ENCODE data around the gene GPR132.

DNA sequence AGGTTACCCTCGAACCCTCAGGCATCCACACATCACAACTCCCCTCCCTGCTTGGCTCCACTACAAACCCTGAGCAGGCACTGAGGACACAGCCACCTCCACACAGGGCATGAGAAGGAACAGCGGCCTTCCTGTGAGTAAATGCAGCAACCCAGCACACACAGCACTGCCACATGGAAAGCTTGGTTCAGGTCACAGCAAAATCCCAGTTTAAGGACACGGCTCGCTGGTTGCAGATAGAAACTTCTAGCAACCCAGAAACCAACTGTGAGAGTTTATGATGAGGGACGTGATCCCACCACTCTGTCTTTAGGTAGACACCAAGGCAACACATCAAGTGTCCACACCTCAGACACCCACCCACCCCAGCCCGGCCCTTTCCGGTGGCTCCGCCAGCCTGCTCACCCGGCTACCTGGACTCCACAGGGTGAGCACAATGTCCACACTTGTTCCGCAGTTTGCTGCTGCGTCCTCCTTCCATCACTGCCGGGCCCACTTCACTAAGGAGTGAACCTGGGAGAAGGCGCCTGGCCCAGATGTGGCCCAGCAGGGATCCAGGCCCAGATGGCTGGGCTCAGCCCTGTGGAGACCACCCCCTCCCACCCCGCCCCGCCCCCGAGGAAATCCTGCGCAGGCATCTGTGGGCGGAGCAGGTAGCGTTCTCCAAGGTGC is 57.5 kb downstream of the GPR132 start:
- TF ChIP-seq, protein P1, sequence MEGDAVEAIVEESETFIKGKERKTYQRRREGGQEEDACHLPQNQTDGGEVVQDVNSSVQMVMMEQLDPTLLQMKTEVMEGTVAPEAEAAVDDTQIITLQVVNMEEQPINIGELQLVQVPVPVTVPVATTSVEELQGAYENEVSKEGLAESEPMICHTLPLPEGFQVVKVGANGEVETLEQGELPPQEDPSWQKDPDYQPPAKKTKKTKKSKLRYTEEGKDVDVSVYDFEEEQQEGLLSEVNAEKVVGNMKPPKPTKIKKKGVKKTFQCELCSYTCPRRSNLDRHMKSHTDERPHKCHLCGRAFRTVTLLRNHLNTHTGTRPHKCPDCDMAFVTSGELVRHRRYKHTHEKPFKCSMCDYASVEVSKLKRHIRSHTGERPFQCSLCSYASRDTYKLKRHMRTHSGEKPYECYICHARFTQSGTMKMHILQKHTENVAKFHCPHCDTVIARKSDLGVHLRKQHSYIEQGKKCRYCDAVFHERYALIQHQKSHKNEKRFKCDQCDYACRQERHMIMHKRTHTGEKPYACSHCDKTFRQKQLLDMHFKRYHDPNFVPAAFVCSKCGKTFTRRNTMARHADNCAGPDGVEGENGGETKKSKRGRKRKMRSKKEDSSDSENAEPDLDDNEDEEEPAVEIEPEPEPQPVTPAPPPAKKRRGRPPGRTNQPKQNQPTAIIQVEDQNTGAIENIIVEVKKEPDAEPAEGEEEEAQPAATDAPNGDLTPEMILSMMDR (IDR thresholded peaks at IDR 0.05) = no peak
- no peak for TF ChIP-seq POLR2A (IDR thresholded peaks at IDR 0.05)
